HL-60 (cell line): Measurements from ENCODE around the gene RNF187.

ENCODE experiments used
- DNase-seq, 2 experiments: peaks; one replicate each; pipeline ENCODE4 v3.0.0-alpha.2; 2010 to 2020; ENCODE audit warnings: low read depth in 1 of 2, low spot score in 1 of 2
- H3K27ac ChIP-seq: fragments of 250-450 bp; sonication (Bioruptor Pico); replicated peaks from 2 replicates; pipeline ENCODE4 v1.5.1; 2020; ENCODE audit warnings: mild to moderate bottlenecking, moderate library complexity
- H3K27me3 ChIP-seq: fragments of 250-450 bp; sonication (Bioruptor Pico); 2 replicates; pipeline ENCODE4 v1.5.1; 2021; ENCODE audit warnings: mild to moderate bottlenecking, moderate library complexity; ENCODE audit not compliant: insufficient read depth, poor library complexity, severe bottlenecking
- H3K4me3 ChIP-seq: replicated peaks from 2 replicates; pipeline ENCODE4 v1.5.1; 2011; ENCODE audit warnings: mild to moderate bottlenecking, control low read depth, low read length; ENCODE audit not compliant: insufficient read depth
- CTCF ChIP-seq: IDR thresholded peaks from one replicate; pipeline ENCODE4 v1.5.1; 2011; ENCODE audit warnings: low read length, control low read depth, inconsistent platforms; ENCODE audit not compliant: insufficient read depth
- GABPA ChIP-seq: IDR thresholded peaks from 2 replicates; pipeline ENCODE4 v1.6.1; 2012; ENCODE audit warnings: low read depth
- POLR2AphosphoS5 ChIP-seq: IDR thresholded peaks from 2 replicates; pipeline ENCODE4 v1.6.1; 2012; ENCODE audit warnings: low read depth
- REST ChIP-seq: IDR thresholded peaks from 2 replicates; pipeline ENCODE4 v1.6.1; 2012; ENCODE audit warnings: low read depth; ENCODE audit not compliant: insufficient replicate concordance
- SPI1 ChIP-seq: IDR thresholded peaks from 2 replicates; pipeline ENCODE4 v1.6.1; 2012; ENCODE audit warnings: low read depth, mild to moderate bottlenecking, borderline replicate concordance

Gene RNF187

GRCh38 chr1:228511546-228512445 is 24.6 kb downstream of the RNF187 start:
- H3K27me3 ChIP-seq = peaks cover 6% of the 10 kb centered on the region
- no peak overlapping the region for H3K27ac ChIP-seq
- DNase-seq = no peak
- TF ChIP-seq REST = no peak
- no peak for TF ChIP-seq GABPA
- no peak for TF ChIP-seq POLR2AphosphoS5
- no peak for TF ChIP-seq SPI1
- TF ChIP-seq CTCF = no peak
- no peak overlapping the region for H3K4me3 ChIP-seq

GRCh38 chr1:228512781-228513198 is 25.6 kb downstream of the RNF187 start:
- H3K27me3 ChIP-seq = peaks cover 6% of the 10 kb centered on the region
- TF ChIP-seq REST = no peak
- no peak for DNase-seq
- H3K4me3 ChIP-seq = no peak overlapping the region
- no peak overlapping the region for H3K27ac ChIP-seq

- no peak for TF ChIP-seq SPI1
- no peak overlapping the region for H3K27ac ChIP-seq
- no peak overlapping the region for H3K4me3 ChIP-seq
- no peak for DNase-seq
- peaks cover 6% of the 10 kb centered on the region for H3K27me3 ChIP-seq
These were observed 26.2 kb downstream of the RNF187 start for GRCh38 chr1:228513236-228513900.

GRCh38 chr1:228514421-228514820 is 27.2 kb downstream of the RNF187 start:
- H3K4me3 ChIP-seq = no peak overlapping the region
- no peak for TF ChIP-seq REST
- no peak for TF ChIP-seq CTCF
- no peak overlapping the region for H3K27ac ChIP-seq
- DNase-seq = no peak
- H3K27me3 ChIP-seq = peaks cover 6% of the 10 kb centered on the region
